Smooth muscle cell (in vitro differentiated cells): ENCODE measurements around the gene PAQR3. TPM values are rescaled to one million over a fixed set of nuclear protein-coding genes. Genes with fewer than 3 reads are reported as not detected.

Experiments used
- DNase-seq: peaks from one replicate; lab custom pipeline; 2025; ENCODE audit not compliant: unreplicated experiment; lab: John Stamatoyannopoulos, UW
- H2AFZ ChIP-seq: fragments of 200-600 bp; sonication (generic); 2 replicates; pipeline ENCODE4 v1.6.0; 2016; ENCODE audit warnings: antibody characterized with exemption, low read depth, mild to moderate bottlenecking
- H3F3A ChIP-seq: fragments of 200-600 bp; sonication (generic); 2 replicates; pipeline ENCODE4 v1.6.0; 2017; ENCODE audit warnings: antibody characterized with exemption, low read depth
- H3K27ac ChIP-seq: fragments of 200-600 bp; sonication (generic); 2 replicates; pipeline ENCODE4 v1.5.1; 2016; ENCODE audit warnings: low read depth, mild to moderate bottlenecking
- H3K27me3 ChIP-seq: fragments of 200-600 bp; sonication (generic); 2 replicates; pipeline ENCODE4 v1.6.1; 2016; ENCODE audit warnings: low read depth, mild to moderate bottlenecking
- H3K36me3 ChIP-seq: fragments of 200-600 bp; sonication (generic); 2 replicates; pipeline ENCODE4 v1.5.1; 2016; ENCODE audit warnings: low read depth
- H3K4me1 ChIP-seq: fragments of 200-600 bp; sonication (generic); 2 replicates; pipeline ENCODE4 v1.5.1; 2016; ENCODE audit warnings: low read depth
- H3K4me2 ChIP-seq: fragments of 200-600 bp; sonication (generic); 2 replicates; pipeline ENCODE4 v1.6.0; 2016; ENCODE audit warnings: mild to moderate bottlenecking
- H3K4me3 ChIP-seq: fragments of 200-600 bp; sonication (generic); 2 replicates; pipeline ENCODE4 v1.5.1; 2016; ENCODE audit warnings: mild to moderate bottlenecking
- H3K79me2 ChIP-seq: fragments of 200-600 bp; sonication (generic); 2 replicates; pipeline ENCODE4 v1.6.0; 2016; ENCODE audit warnings: low read depth, mild to moderate bottlenecking
- H3K9ac ChIP-seq: fragments of 200-600 bp; sonication (generic); 2 replicates; pipeline ENCODE4 v1.6.0; 2016; ENCODE audit warnings: low read depth
- H3K9me3 ChIP-seq: fragments of 200-600 bp; sonication (generic); replicated peaks from 2 replicates; pipeline ENCODE4 v1.5.1; 2016; ENCODE audit warnings: low read depth
- H4K20me1 ChIP-seq: fragments of 200-600 bp; sonication (generic); 2 replicates; pipeline ENCODE4 v1.6.0; 2016; ENCODE audit warnings: low read depth
- WGBS: methylation state at CpG from one replicate; pipeline ENCODE4 v1.1.7; 2016; ENCODE audit warnings: low lambda C conversion rate; 5-methylcytosine and 5-hydroxymethylcytosine counted together
- polyA plus RNA-seq: library from polyadenylated mRNA; unstranded; fragments of >200 nt; fragmentation: Nextera tagmentation; extraction: Ambion mirVana; gene quantifications from 2 replicates; pipeline ENCODE4 v1.2.1, GENCODE V29; 2016
- small RNA-seq: library from RNA; depleted of rRNA; stranded (forward); fragments of <200 nt; gene quantifications from one replicate; pipeline ENCODE3, GENCODE V24; 2014
- total RNA-seq: library from RNA; depleted of rRNA; stranded (reverse); fragments of >200 nt; gene quantifications from 2 replicates; pipeline ENCODE4 v1.2.3, GENCODE V29; 2014
- TF ChIP-seq, protein P1 (sequence below): fragments of 200-600 bp; sonication (generic); IDR thresholded peaks from 2 replicates; pipeline ENCODE4 v1.5.1; 2017; ENCODE audit warnings: borderline replicate concordance, mild to moderate bottlenecking, antibody characterized with exemption; ENCODE audit not compliant: insufficient read depth, poor library complexity, severe bottlenecking

The PAQR3 gene
- total and polyA plus RNA-seq, 2 experiments from 2014 or later, result 10.8 to 20.4 TPM

DNA sequence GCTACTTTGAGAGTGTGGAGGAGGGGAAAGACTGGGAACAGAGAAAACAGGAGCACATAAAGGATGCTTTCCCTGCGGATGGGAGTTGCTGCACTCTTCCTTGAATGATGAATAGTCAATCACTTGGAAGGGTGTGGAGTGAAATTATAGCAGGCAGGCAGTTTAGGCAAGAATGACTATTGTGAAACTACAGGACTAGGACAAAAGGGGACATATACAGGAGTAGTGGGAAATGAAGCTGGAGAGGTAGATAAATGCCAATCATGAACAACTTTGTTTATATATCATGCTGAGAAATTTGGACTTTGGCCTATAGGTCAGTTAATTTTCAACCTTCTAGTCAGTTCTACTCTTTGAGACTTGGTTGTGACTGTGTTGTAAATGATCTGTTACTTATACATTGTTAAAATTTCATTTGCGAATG lies 76.9 kb downstream of the PAQR3 start:
- no peaks in the 10 kb centered on the region for H3K79me2 ChIP-seq
- H2AFZ ChIP-seq, result no peak overlapping the region
- no peaks in the 10 kb centered on the region for H3F3A ChIP-seq
- no peak overlapping the region for H3K4me3 ChIP-seq
- DNase-seq, result no peak
- H3K4me2 ChIP-seq, result no peak overlapping the region
- H4K20me1 ChIP-seq, result peaks cover 5% of the 10 kb centered on the region
- H3K36me3 ChIP-seq, result peaks cover 7% of the 10 kb centered on the region
- 92% methylated on average over 2 of the region's 2 CpGs for WGBS
- H3K27ac ChIP-seq, result no peak overlapping the region
- no peak overlapping the region for H3K9ac ChIP-seq
- H3K4me1 ChIP-seq, result no peaks in the 10 kb centered on the region
- H3K27me3 ChIP-seq, result no peaks in the 10 kb centered on the region
- TF ChIP-seq, protein P1, sequence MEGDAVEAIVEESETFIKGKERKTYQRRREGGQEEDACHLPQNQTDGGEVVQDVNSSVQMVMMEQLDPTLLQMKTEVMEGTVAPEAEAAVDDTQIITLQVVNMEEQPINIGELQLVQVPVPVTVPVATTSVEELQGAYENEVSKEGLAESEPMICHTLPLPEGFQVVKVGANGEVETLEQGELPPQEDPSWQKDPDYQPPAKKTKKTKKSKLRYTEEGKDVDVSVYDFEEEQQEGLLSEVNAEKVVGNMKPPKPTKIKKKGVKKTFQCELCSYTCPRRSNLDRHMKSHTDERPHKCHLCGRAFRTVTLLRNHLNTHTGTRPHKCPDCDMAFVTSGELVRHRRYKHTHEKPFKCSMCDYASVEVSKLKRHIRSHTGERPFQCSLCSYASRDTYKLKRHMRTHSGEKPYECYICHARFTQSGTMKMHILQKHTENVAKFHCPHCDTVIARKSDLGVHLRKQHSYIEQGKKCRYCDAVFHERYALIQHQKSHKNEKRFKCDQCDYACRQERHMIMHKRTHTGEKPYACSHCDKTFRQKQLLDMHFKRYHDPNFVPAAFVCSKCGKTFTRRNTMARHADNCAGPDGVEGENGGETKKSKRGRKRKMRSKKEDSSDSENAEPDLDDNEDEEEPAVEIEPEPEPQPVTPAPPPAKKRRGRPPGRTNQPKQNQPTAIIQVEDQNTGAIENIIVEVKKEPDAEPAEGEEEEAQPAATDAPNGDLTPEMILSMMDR, result no peak
- no peaks in the 10 kb centered on the region for H3K9me3 ChIP-seq

Small RNAs within 50 kb of the gene (small RNA-seq; reads per million reads assigned to genes)
- gene RN7SL127P, result 0.18 reads per million

Other genes starting within 250 kb of the PAQR3 start
- gene BMP2K, start 163.1 kb downstream of the PAQR3 start, total RNA-seq, result 29.4 and 32.0 TPM in 2 replicates
- 3.9 and 11.9 TPM in 2 replicates for gene BMP2K, start 163.1 kb downstream of the PAQR3 start, polyA plus RNA-seq